A673 (cell line): ENCODE results near the gene RTRAF. TPM values are rescaled to one million over a fixed set of nuclear protein-coding genes. Genes with fewer than 3 reads are reported as not detected.

Source experiments
- BruUV-seq: library from RNA; stranded (reverse); fragments of 400-500 nt; replicated peaks from 2 replicates; lab custom pipeline; 2021; lab: Mats Ljungman, UMichigan
- CTCF ChIA-PET: fragments of 300-600 bp; sonication (Branson Sonifier 250); formaldehyde crosslinking; loops from one replicate; lab custom pipeline; 2022; ENCODE audit warnings: antibody characterized with exemption; lab: Charles Lee
- POLR2A ChIA-PET: fragments of 300-600 bp; sonication (Branson Sonifier 250); formaldehyde crosslinking; loops from one replicate; lab custom pipeline; 2022; ENCODE audit warnings: antibody characterized with exemption; ENCODE audit not compliant: low non-redundant PET; lab: Charles Lee
- DNase-seq: peaks from one replicate; pipeline ENCODE4 v3.0.0-alpha.2; 2015; ENCODE audit warnings: low spot score
- H3K27ac ChIP-seq: fragments of 200-600 bp; sonication (generic); 2 replicates; pipeline ENCODE4 v1.5.1; 2016; ENCODE audit warnings: mixed run types, low read depth, mild to moderate bottlenecking, mixed read lengths, antibody characterized with exemption, low read length; ENCODE audit not compliant: poor library complexity, severe bottlenecking
- H3K27me3 ChIP-seq: fragments of 200-600 bp; sonication (generic); replicated peaks from 2 replicates; pipeline ENCODE4 v1.6.1; 2017; ENCODE audit warnings: mixed run types, low read depth, mild to moderate bottlenecking, mixed read lengths, antibody characterized with exemption, low read length; ENCODE audit not compliant: insufficient read depth, poor library complexity
- H3K36me3 ChIP-seq: fragments of 200-600 bp; sonication (generic); 2 replicates; pipeline ENCODE4 v1.6.1; 2016; ENCODE audit warnings: mixed run types, mild to moderate bottlenecking, mixed read lengths, antibody characterized with exemption, low read length; ENCODE audit not compliant: insufficient read depth, poor library complexity, severe bottlenecking
- H3K4me1 ChIP-seq: fragments of 200-600 bp; sonication (generic); 2 replicates; pipeline ENCODE4 v1.6.1; 2017; ENCODE audit warnings: mixed run types, mild to moderate bottlenecking, mixed read lengths, antibody characterized with exemption, low read length; ENCODE audit not compliant: insufficient read depth, poor library complexity, severe bottlenecking
- H3K4me3 ChIP-seq: fragments of 200-600 bp; sonication (generic); 2 replicates; pipeline ENCODE4 v1.5.1; 2016; ENCODE audit warnings: low read depth, mixed run types, mild to moderate bottlenecking, mixed read lengths, low read length; ENCODE audit not compliant: poor library complexity, severe bottlenecking
- H3K9me3 ChIP-seq: fragments of 200-600 bp; sonication (generic); 2 replicates; pipeline ENCODE4 v1.6.1; 2016; ENCODE audit warnings: mixed run types, low read depth, mild to moderate bottlenecking, mixed read lengths, antibody characterized with exemption, low read length; ENCODE audit not compliant: poor library complexity, severe bottlenecking
- CTCF ChIP-seq: fragments of 300-800, 200-600 bp; sonication (generic); conservative IDR thresholded peaks from 2 replicates; pipeline ENCODE4 v1.5.1; 2017; ENCODE audit warnings: low read depth, mild to moderate bottlenecking, antibody characterized with exemption, low read length, moderate library complexity, mixed read lengths
- EZH2 ChIP-seq: fragments of 200-600 bp; sonication (generic); IDR thresholded peaks from 2 replicates; pipeline ENCODE4 v1.6.1; 2017; ENCODE audit warnings: borderline replicate concordance, low read depth, mild to moderate bottlenecking, mixed read lengths, antibody characterized with exemption, low read length; ENCODE audit not compliant: poor library complexity, severe bottlenecking
- intact Hi-C: fragments of 100-400 bp; cut with micrococcal nuclease; formaldehyde crosslinking; loops from one replicate; pipeline ENCODE4 v1.10.0; 2022; ENCODE audit not compliant: unreplicated experiment
- total RNA-seq: library from RNA; stranded (reverse); gene quantifications from 2 replicates; pipeline ENCODE4 v1.2.3, GENCODE V29; 2021

RTRAF gene
- total RNA-seq, 1 experiment from 2014 or later: 267 TPM

- intact Hi-C loops: loop anchor here (1.0 to 2.0 kb wide), 2 partner anchors 196 to 695 kb away; no protein-coding TSS in a partner anchor
- Histone ChIP-seq H3K4me3 (no peak overlapping the region), H3K9me3 (no peaks in the 10 kb centered on the region), H3K36me3 (no peaks in the 10 kb centered on the region), H3K27me3 (no peaks in the 10 kb centered on the region), H3K4me1 (no peaks in the 10 kb centered on the region), H3K27ac (no peak overlapping the region)
- TF ChIP-seq CTCF (no peak), EZH2 (no peak)
- BruUV-seq: no TSS peak
- ChIA-PET POLR2A (no interaction called here), CTCF (interaction anchor here (0.6 to 1.5 kb wide), 5 partner anchors 9 to 198 kb away, joined by 3 to 4 read pairs (median 3); no protein-coding TSS in a partner anchor)
- DNase-seq: no peak
These were observed 10.7 kb upstream of the RTRAF start for GRCh38 chr14:51978681-51979085.

- BruUV-seq: no TSS peak
These were observed 10.1 kb upstream of the RTRAF start for GRCh38 chr14:51979088-51979709.

GRCh38 chr14:51981218-51981854, 8.0 kb upstream of the RTRAF start:
- CTCF ChIA-PET: interaction anchor here (0.6 kb wide), 1 partner anchor 10 kb away, joined by 3 read pairs; no protein-coding TSS in a partner anchor

More at GRCh38 chr14:51979088-51979709, 10.1 kb upstream of the RTRAF start:
- Histone ChIP-seq H3K36me3 (no peaks in the 10 kb centered on the region), H3K4me1 (no peaks in the 10 kb centered on the region), H3K27me3 (no peaks in the 10 kb centered on the region), H3K4me3 (no peak overlapping the region), H3K9me3 (no peaks in the 10 kb centered on the region), H3K27ac (no peak overlapping the region)
- peak; percentile 83 for DNase-seq
- intact Hi-C loops: loop anchor here (1.0 to 2.0 kb wide), 2 partner anchors 196 to 696 kb away; no protein-coding TSS in a partner anchor
- peak; percentile 97 for TF ChIP-seq CTCF
- TF ChIP-seq EZH2: no peak
- ChIA-PET POLR2A (no interaction called here), CTCF (interaction anchor here (0.6 to 1.5 kb wide), 6 partner anchors 9 to 199 kb away, joined by 3 to 4 read pairs (median 3); no protein-coding TSS in a partner anchor)

More at GRCh38 chr14:51981218-51981854, 8.0 kb upstream of the RTRAF start:
- TF ChIP-seq CTCF (no peak), EZH2 (no peak)
- BruUV-seq: no TSS peak
- no peaks in the 10 kb centered on the region for H3K27me3 ChIP-seq
- no peaks in the 10 kb centered on the region for H3K9me3 ChIP-seq
- POLR2A ChIA-PET: no interaction called here
- DNase-seq: no peak
- intact Hi-C loops: no loop called here
- no peaks in the 10 kb centered on the region for H3K4me1 ChIP-seq
- H3K27ac ChIP-seq: no peak overlapping the region
- H3K36me3 ChIP-seq: no peaks in the 10 kb centered on the region
- H3K4me3 ChIP-seq: no peak overlapping the region
